ENCODE data around the gene TCP1. TPM values are rescaled to one million over a fixed set of nuclear protein-coding genes. Genes with fewer than 3 reads are reported as not detected.
A peak's percentile ranks its signal among the peaks of the same experiment; 100 is the strongest.

TCP1 gene
- total RNA-seq, 1 experiment from 2014 or later, result 412 TPM

- Histone ChIP-seq H2BK120ac (ENCODE audit: low read depth, low read length, poor library complexity, severe bottlenecking) (no peak overlapping the region), H3T11ph (ENCODE audit: low read length) (no peak overlapping the region), H2AFZ (ENCODE audit: low read length) (no peak overlapping the region), H3K4me1 (ENCODE audit: insufficient read depth, low read length) (no peaks in the 10 kb centered on the region; the same call in 1 of the 2 replicates), H3K4me2 (ENCODE audit: insufficient read depth, insufficient read length, low read length) (no peak overlapping the region), H4K20me1 (ENCODE audit: control insufficient read depth, insufficient read depth, insufficient read length) (no peaks in the 10 kb centered on the region), H3K14ac (ENCODE audit: insufficient read depth, low read length) (no peak overlapping the region), H3K18ac (ENCODE audit: insufficient read length, low read depth, low read length) (no peak overlapping the region), H3K79me1 (ENCODE audit: insufficient read depth, low read depth, low read length, poor library complexity, severe bottlenecking) (no peaks in the 10 kb centered on the region), H3K23me2 (ENCODE audit: insufficient read length, low read depth, low read length, poor library complexity, severe bottlenecking) (no peaks in the 10 kb centered on the region), H2BK12ac (ENCODE audit: insufficient read length, low read depth, low read length) (no peak overlapping the region), H2BK20ac (ENCODE audit: low read depth, low read length, poor library complexity, severe bottlenecking) (no peak overlapping the region), H3K9ac (ENCODE audit: extremely low read depth, insufficient read length, low read length) (no peak overlapping the region), H2BK5ac (ENCODE audit: insufficient read length, low read length) (no peak overlapping the region), H3K27me3 (ENCODE audit: insufficient read depth, low read length) (no peaks in the 10 kb centered on the region), H3K4ac (ENCODE audit: low read depth, low read length) (no peak overlapping the region), H4K5ac (ENCODE audit: insufficient read length, low read depth, low read length) (no peak overlapping the region), H3K23ac (ENCODE audit: insufficient read length, low read depth, low read length) (no peak overlapping the region), H2AK5ac (ENCODE audit: insufficient read length, low read length) (no peak overlapping the region), H2BK15ac (ENCODE audit: low read depth, low read length) (no peak overlapping the region), H3K9me3 (ENCODE audit: control insufficient read depth, low read depth, low read length) (no peaks in the 10 kb centered on the region), H4K91ac (ENCODE audit: insufficient read length, low read depth, low read length) (no peak overlapping the region), H3K27ac (ENCODE audit: insufficient read length, low read depth, low read length) (no peak overlapping the region), H3K56ac (ENCODE audit: insufficient read length, low read depth, low read length) (no peak overlapping the region), H3K79me2 (ENCODE audit: insufficient read depth, low read length) (no peaks in the 10 kb centered on the region), H4K8ac (replicated peaks; ENCODE audit: insufficient read length, low read depth, low read length) (no peak overlapping the region)
- Mint-ChIP-seq H3K36me3 (ENCODE audit: insufficient read depth in 1 of 3, low read depth in 3 of 3) (no peaks in the 10 kb centered on the region), H3K4me1 (peaks cover 9 to 17% of the 10 kb centered on the region in 2 experiments), H3K4me3 (no peak overlapping the region), H3K27ac (0 out of 7 replicates have a peak overlapping the region, but pooled peaks of 1 of the 3 experiments have one; percentile 39), H3K9me3 (no peaks in the 10 kb centered on the region), H3K27me3 (ENCODE audit: low read depth) (no peaks in the 10 kb centered on the region)
- no CpG with 5 or more reads among the region's 6 CpGs for WGBS (ENCODE audit: extremely low coverage, insufficient read length, low lambda C conversion rate)
- DNase-seq, result no peak
- TF ChIP-seq CTCF (conservative IDR thresholded peaks at IDR 0.05), result no peak
Measured at GRCh38 chr6:159805440-159806020, 16.1 kb upstream of the TCP1 start.

Measured in H9 (cell line).